Bronchial epithelial cell (primary cell): Measurements from ENCODE around the gene ZMIZ2. TPM values are rescaled to one million over a fixed set of nuclear protein-coding genes. Genes with fewer than 3 reads are reported as not detected.

Experiments used
- DNase-seq: peaks from one replicate; pipeline ENCODE4 v3.0.0-alpha.2; 2010; ENCODE audit warnings: low read depth
- FAIRE-seq: peaks from 2 replicates; lab custom pipeline; 2011; peaks lifted over from hg19 to GRCh38; lab: Jason Lieb, UNC
- H3K27me3 ChIP-seq: 2 replicates; pipeline ENCODE4 v1.5.1; 2011; ENCODE audit warnings: low read length; ENCODE audit not compliant: control insufficient read depth, insufficient read depth
- H3K36me3 ChIP-seq: 2 replicates; pipeline ENCODE4 v1.5.1; 2011; ENCODE audit warnings: low read length; ENCODE audit not compliant: control insufficient read depth, insufficient read depth
- H3K4me3 ChIP-seq: 2 replicates; pipeline ENCODE4 v1.5.1; 2011; ENCODE audit warnings: mild to moderate bottlenecking, low read depth, low read length, control low read depth
- total RNA-seq: library from RNA; depleted of rRNA; stranded (reverse); fragments of >200 nt; gene quantifications from 2 replicates; pipeline ENCODE4 v1.2.1, GENCODE V29; 2014
- TF ChIP-seq, protein P1 (sequence below): IDR thresholded peaks from 2 replicates; pipeline ENCODE4 v1.5.1; 2011; ENCODE audit warnings: mild to moderate bottlenecking, moderate library complexity, low read length, control low read depth, inconsistent platforms; ENCODE audit not compliant: insufficient read depth, severe bottlenecking

The ZMIZ2 gene
- total RNA-seq, 1 donor from 2014 or later: 5.5 TPM

GRCh38 chr7:44764081-44764480 is 15.4 kb downstream of the ZMIZ2 start:
- Histone ChIP-seq H3K27me3 (no peaks in the 10 kb centered on the region), H3K36me3 (peaks cover 40% of the 10 kb centered on the region), H3K4me3 (no peak overlapping the region)
- DNase-seq: no peak
- TF ChIP-seq, protein P1, sequence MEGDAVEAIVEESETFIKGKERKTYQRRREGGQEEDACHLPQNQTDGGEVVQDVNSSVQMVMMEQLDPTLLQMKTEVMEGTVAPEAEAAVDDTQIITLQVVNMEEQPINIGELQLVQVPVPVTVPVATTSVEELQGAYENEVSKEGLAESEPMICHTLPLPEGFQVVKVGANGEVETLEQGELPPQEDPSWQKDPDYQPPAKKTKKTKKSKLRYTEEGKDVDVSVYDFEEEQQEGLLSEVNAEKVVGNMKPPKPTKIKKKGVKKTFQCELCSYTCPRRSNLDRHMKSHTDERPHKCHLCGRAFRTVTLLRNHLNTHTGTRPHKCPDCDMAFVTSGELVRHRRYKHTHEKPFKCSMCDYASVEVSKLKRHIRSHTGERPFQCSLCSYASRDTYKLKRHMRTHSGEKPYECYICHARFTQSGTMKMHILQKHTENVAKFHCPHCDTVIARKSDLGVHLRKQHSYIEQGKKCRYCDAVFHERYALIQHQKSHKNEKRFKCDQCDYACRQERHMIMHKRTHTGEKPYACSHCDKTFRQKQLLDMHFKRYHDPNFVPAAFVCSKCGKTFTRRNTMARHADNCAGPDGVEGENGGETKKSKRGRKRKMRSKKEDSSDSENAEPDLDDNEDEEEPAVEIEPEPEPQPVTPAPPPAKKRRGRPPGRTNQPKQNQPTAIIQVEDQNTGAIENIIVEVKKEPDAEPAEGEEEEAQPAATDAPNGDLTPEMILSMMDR: no peak
- no peak for FAIRE-seq

- no peak for FAIRE-seq
Measured at GRCh38 chr7:44764665-44765578, 16.3 kb downstream of the ZMIZ2 start.

DNA sequence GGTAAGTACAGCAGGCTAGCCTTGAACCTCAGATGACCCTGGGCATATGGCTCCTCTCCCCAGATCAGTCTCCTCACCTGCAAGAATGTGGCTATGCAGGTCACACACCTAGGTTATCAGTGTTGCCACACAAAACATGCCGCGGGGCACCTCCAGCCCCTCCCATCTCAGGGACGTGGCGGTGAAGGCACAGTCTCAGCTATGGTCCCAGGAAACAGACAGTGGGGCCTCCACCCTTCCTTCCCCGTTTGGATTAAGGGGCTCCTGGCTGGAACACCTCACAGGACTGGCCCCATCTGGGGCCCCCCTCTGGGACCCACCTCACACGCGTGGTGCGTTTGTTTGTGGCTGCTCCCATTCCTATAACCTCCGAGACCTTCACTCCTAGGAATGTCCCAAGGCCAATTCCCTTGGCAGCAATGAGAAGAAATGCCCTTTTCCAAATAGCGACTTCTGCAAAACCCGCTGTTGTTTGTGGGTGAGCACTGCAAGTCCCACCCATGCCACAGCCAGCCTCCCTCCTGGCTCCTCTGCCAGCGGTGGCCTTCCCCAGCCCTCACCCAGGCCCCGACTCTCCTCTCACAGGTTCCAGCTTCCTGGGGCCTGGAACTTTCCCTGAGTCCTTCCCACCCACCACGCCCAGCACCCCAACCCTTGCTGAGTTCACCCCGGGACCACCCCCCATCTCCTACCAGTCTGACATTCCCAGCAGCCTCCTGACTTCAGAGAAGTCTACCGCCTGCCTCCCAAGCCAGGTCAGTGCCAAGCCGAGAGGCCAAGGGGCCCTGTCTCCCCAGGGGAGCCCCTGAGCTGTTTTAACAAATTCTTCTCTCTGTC is 17.1 kb downstream of the ZMIZ2 start:
- TF ChIP-seq, protein P1: no peak
- H3K27me3 ChIP-seq: no peaks in the 10 kb centered on the region
- no peak for DNase-seq
- H3K36me3 ChIP-seq: peaks cover 33% of the 10 kb centered on the region
- H3K4me3 ChIP-seq: no peak overlapping the region
- no peak for FAIRE-seq

More at GRCh38 chr7:44764665-44765578, 16.3 kb downstream of the ZMIZ2 start:
- Histone ChIP-seq H3K4me3 (no peak overlapping the region), H3K27me3 (no peaks in the 10 kb centered on the region), H3K36me3 (peaks cover 37% of the 10 kb centered on the region)
- TF ChIP-seq, protein P1: no peak
- no peak for DNase-seq

DNA sequence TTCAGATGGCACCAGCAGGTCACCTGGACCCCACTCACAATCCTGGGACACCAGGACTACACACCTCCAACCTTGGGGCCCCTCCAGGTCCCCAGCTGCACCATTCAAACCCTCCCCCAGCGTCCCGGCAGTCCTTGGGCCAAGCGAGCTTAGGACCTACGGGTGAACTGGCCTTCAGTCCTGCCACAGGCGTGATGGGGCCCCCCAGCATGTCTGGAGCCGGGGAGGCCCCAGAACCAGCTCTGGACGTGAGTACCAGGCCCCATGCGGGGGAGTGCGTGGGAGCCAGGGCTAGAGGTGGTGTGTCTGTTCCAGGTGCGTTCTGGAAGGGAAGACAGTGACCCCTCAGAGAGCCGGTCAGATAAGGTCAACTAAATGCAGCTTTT is 17.8 kb downstream of the ZMIZ2 start:
- TF ChIP-seq, protein P1: no peak
- no peak for FAIRE-seq
- peaks cover 30% of the 10 kb centered on the region for H3K36me3 ChIP-seq
- no peak for DNase-seq
- H3K4me3 ChIP-seq: no peak overlapping the region
- no peaks in the 10 kb centered on the region for H3K27me3 ChIP-seq

GRCh38 chr7:44767134-44767911 is 18.7 kb downstream of the ZMIZ2 start:
- DNase-seq (no peak), FAIRE-seq (peak; percentile 68)
- no peak overlapping the region for H3K4me3 ChIP-seq
- H3K27me3 ChIP-seq: no peaks in the 10 kb centered on the region
- peaks cover 30% of the 10 kb centered on the region for H3K36me3 ChIP-seq
- TF ChIP-seq, protein P1: no peak
